ENCODE data around the gene TMEM258. TPM values are rescaled to one million over a fixed set of nuclear protein-coding genes. Genes with fewer than 3 reads are reported as not detected.
A peak's percentile ranks its signal among the peaks of the same experiment; 100 is the strongest.

TMEM258 gene
- total and polyA plus RNA-seq, 9 of the 15 experiments (the other 6 are each of a cell fraction or from before 2014, with no cell fraction given): 97.2 to 856 (median 231) TPM

- 0 out of 2 replicates have a peak, but pooled peaks have one; percentile 28 for TF ChIP-seq RREB1 (CRISPR knock-in tag; IDR thresholded peaks at IDR 0.05)
- no peak for TF ChIP-seq MEIS2 (IDR thresholded peaks at IDR 0.05; ENCODE audit: partially characterized antibody)
- TF ChIP-seq GABPA (tag; conservative IDR thresholded peaks at IDR 0.05; ENCODE audit: low read depth): peak; percentile 99
- no peak for TF ChIP-seq ZNF655 (CRISPR knock-in tag; IDR thresholded peaks at IDR 0.05)
- TF ChIP-seq, protein P1, sequence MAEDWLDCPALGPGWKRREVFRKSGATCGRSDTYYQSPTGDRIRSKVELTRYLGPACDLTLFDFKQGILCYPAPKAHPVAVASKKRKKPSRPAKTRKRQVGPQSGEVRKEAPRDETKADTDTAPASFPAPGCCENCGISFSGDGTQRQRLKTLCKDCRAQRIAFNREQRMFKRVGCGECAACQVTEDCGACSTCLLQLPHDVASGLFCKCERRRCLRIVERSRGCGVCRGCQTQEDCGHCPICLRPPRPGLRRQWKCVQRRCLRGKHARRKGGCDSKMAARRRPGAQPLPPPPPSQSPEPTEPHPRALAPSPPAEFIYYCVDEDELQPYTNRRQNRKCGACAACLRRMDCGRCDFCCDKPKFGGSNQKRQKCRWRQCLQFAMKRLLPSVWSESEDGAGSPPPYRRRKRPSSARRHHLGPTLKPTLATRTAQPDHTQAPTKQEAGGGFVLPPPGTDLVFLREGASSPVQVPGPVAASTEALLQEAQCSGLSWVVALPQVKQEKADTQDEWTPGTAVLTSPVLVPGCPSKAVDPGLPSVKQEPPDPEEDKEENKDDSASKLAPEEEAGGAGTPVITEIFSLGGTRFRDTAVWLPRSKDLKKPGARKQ (CRISPR knock-in tag; IDR thresholded peaks at IDR 0.05): no peak
- TF ChIP-seq ZC3H4 (CRISPR knock-in tag; IDR thresholded peaks at IDR 0.05; ENCODE audit: borderline replicate concordance): no peak
- peak; percentile 87 for TF ChIP-seq SREBF1 (IDR thresholded peaks at IDR 0.05; ENCODE audit: borderline replicate concordance, low read depth, low read length)
- TF ChIP-seq PCBP2 (IDR thresholded peaks at IDR 0.05; ENCODE audit: low read depth, low read length, poor library complexity, severe bottlenecking): no peak
- TF ChIP-seq HNRNPUL1 (IDR thresholded peaks at IDR 0.05; ENCODE audit: low read length): no peak
- no peak for TF ChIP-seq PHB (CRISPR knock-in tag; IDR thresholded peaks at IDR 0.05)
- TF ChIP-seq, protein P2, sequence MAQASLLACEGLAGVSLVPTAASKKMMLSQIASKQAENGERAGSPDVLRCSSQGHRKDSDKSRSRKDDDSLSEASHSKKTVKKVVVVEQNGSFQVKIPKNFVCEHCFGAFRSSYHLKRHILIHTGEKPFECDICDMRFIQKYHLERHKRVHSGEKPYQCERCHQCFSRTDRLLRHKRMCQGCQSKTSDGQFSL (CRISPR knock-in tag; IDR thresholded peaks at IDR 0.05): no peak
- TF ChIP-seq, protein P2 (tag; IDR thresholded peaks at IDR 0.05): no peak
- no peak for TF ChIP-seq CCAR2 (IDR thresholded peaks at IDR 0.05; ENCODE audit: low read depth, low read length)
- peak; percentile 94; the same call in 1 of the 2 replicates for TF ChIP-seq LARP7 (IDR thresholded peaks at IDR 0.05)
- TF ChIP-seq HSF4 (CRISPR knock-in tag; IDR thresholded peaks at IDR 0.05; ENCODE audit: borderline replicate concordance): no peak
- TF ChIP-seq EHMT2 (IDR thresholded peaks at IDR 0.05): no peak
- TF ChIP-seq THRAP3 (IDR thresholded peaks at IDR 0.05; ENCODE audit: borderline replicate concordance): no peak; the same call in 1 of the 2 replicates
- peak; percentile 69 for TF ChIP-seq ZNF511 (CRISPR knock-in tag; IDR thresholded peaks at IDR 0.05)
Measured at GRCh38 chr11:61792310-61793082, at the start of gene TMEM258, which contains the start of gene FEN1 (continued).

Measured in K562 (cell line).